Peyer's patch (tissue), 4 donors: ENCODE results near the gene GIPC1. TPM values are rescaled to one million over a fixed set of nuclear protein-coding genes. Genes with fewer than 3 reads are reported as not detected.

Experiments used
- DNase-seq, 3 donors: peaks; one replicate each; pipeline ENCODE4 v3.0.0-alpha.2; 2017 to 2019
- H3K27ac ChIP-seq, 4 donors: fragments of 200-600 bp; sonication (generic); one replicate each; pipeline ENCODE4 v1.5.1; 2016 to 2019
- H3K27me3 ChIP-seq, 2 donors: fragments of 200-600 bp; sonication (generic); one replicate each; pipeline ENCODE4 v1.5.1; 2019
- H3K36me3 ChIP-seq, 3 donors: fragments of 200-600 bp; sonication (generic); one replicate each; pipeline ENCODE4 v1.5.1; 2016 to 2019
- H3K4me1 ChIP-seq, 4 donors: fragments of 200-600 bp; sonication (generic); one replicate each; pipeline ENCODE4 v1.5.1; 2016 to 2019
- H3K4me3 ChIP-seq, 4 donors: fragments of 200-600 bp; sonication (generic); 1 replicate in 3 of 4; 2 replicates in 1 of 4; pipeline ENCODE4 v1.5.1; 2016 to 2019; ENCODE audit warnings: mild to moderate bottlenecking in 1 of 4
- H3K9me3 ChIP-seq, 4 donors: fragments of 200-600 bp; sonication (generic); one replicate each; pipeline ENCODE4 v1.5.1; 2016 to 2019; ENCODE audit warnings: mild to moderate bottlenecking in 1 of 4
- CTCF ChIP-seq, 6 experiments: fragments of 450-650 bp in 4 of 6; fragments of 200-600 bp in 2 of 6; sonication (generic) in 1 of 6; IDR thresholded peaks; one replicate each; pipeline ENCODE4 v1.5.1; 2017 to 2019; ENCODE audit warnings: antibody characterized with exemption in 6 of 6, mild to moderate bottlenecking in 3 of 6, moderate library complexity in 1 of 6
- POLR2A ChIP-seq, 2 donors: fragments of 450-650 bp; IDR thresholded peaks; one replicate each; pipeline ENCODE4 v1.5.1; 2017; ENCODE audit warnings: antibody characterized with exemption in 2 of 2, mild to moderate bottlenecking in 2 of 2, moderate library complexity in 2 of 2
- total RNA-seq, 4 donors: library from RNA; depleted of rRNA; stranded (reverse); fragments of >200 nt; gene quantifications; one replicate each; pipeline ENCODE4 v1.1.0, GENCODE V29; 2016

Gene GIPC1
- total RNA-seq, 4 donors from 2014 or later = 45.8 to 68.5 (median 65.2) TPM

- H3K4me3 ChIP-seq = peak overlapping the region in 3 of 4 donors; percentile 28 to 39 (median 35)
- H3K27ac ChIP-seq = peak overlapping the region in 1 of 4 donors; percentile 25
- peaks cover 0 to 3% of the 10 kb centered on the region in 2 donors for H3K27me3 ChIP-seq
- H3K4me1 ChIP-seq = peaks cover 0 to 39% (median 18%) of the 10 kb centered on the region in 4 donors
- no peaks in the 10 kb centered on the region for H3K9me3 ChIP-seq
- TF ChIP-seq CTCF (IDR thresholded peaks at IDR 0.05) = peak; percentile 90 to 99 (median 93)
- TF ChIP-seq POLR2A (IDR thresholded peaks at IDR 0.05) = no peak
- H3K36me3 ChIP-seq = peaks cover 0 to 34% (median 0%) of the 10 kb centered on the region in 3 donors
- peak; percentile 77 to 87 (median 82) for DNase-seq
Observed at GRCh38 chr19:14472202-14472938, 23.6 kb downstream of the GIPC1 start.

GRCh38 chr19:14471436-14472187 lies 24.3 kb downstream of the GIPC1 start:
- Histone ChIP-seq H3K4me1 (peaks cover 0 to 37% (median 18%) of the 10 kb centered on the region in 4 donors), H3K36me3 (peaks cover 0 to 32% (median 0%) of the 10 kb centered on the region in 3 donors), H3K9me3 (no peaks in the 10 kb centered on the region), H3K27ac (peak overlapping the region in 1 of 4 donors; percentile 25), H3K27me3 (peaks cover 0 to 3% of the 10 kb centered on the region in 2 donors), H3K4me3 (peak overlapping the region in 2 of 4 donors; percentile 28 to 35)
- DNase-seq = no peak
- TF ChIP-seq POLR2A (IDR thresholded peaks at IDR 0.05) = no peak
- TF ChIP-seq CTCF (IDR thresholded peaks at IDR 0.05) = no peak

GRCh38 chr19:14470031-14470876 lies 25.7 kb downstream of the GIPC1 start:
- no peak for DNase-seq
- H3K27me3 ChIP-seq = peaks cover 0 to 3% of the 10 kb centered on the region in 2 donors
- TF ChIP-seq POLR2A (IDR thresholded peaks at IDR 0.05) = no peak
- no peak for TF ChIP-seq CTCF (IDR thresholded peaks at IDR 0.05)
- peaks cover 0 to 45% (median 0%) of the 10 kb centered on the region in 3 donors for H3K36me3 ChIP-seq
- H3K4me1 ChIP-seq = peaks cover 0 to 32% (median 16%) of the 10 kb centered on the region in 4 donors
- no peak overlapping the region for H3K27ac ChIP-seq
- no peak overlapping the region for H3K4me3 ChIP-seq
- H3K9me3 ChIP-seq = no peaks in the 10 kb centered on the region

GRCh38 chr19:14467816-14468215 lies 28.1 kb downstream of the GIPC1 start:
- Histone ChIP-seq H3K36me3 (peaks cover 0 to 59% (median 0%) of the 10 kb centered on the region in 3 donors), H3K27ac (no peak overlapping the region), H3K4me1 (peaks cover 0 to 11% (median 7%) of the 10 kb centered on the region in 4 donors), H3K9me3 (no peaks in the 10 kb centered on the region), H3K27me3 (no peaks in the 10 kb centered on the region), H3K4me3 (no peak overlapping the region)
- TF ChIP-seq POLR2A (IDR thresholded peaks at IDR 0.05) (no peak), CTCF (IDR thresholded peaks at IDR 0.05) (no peak)
- no peak for DNase-seq

GRCh38 chr19:14467391-14467790 lies 28.5 kb downstream of the GIPC1 start:
- H3K4me3 ChIP-seq = no peak overlapping the region
- peaks cover 0 to 61% (median 0%) of the 10 kb centered on the region in 3 donors for H3K36me3 ChIP-seq
- no peak overlapping the region for H3K27ac ChIP-seq
- no peaks in the 10 kb centered on the region for H3K9me3 ChIP-seq
- no peaks in the 10 kb centered on the region for H3K27me3 ChIP-seq
- DNase-seq = no peak
- peaks cover 0 to 6% (median 4%) of the 10 kb centered on the region in 4 donors for H3K4me1 ChIP-seq
- TF ChIP-seq POLR2A (IDR thresholded peaks at IDR 0.05) (no peak), CTCF (IDR thresholded peaks at IDR 0.05) (no peak)
